Measurements from ENCODE around the gene ADARB2.

Gene ADARB2

GRCh38 chr10:1661416-1661815 lies 75.9 kb downstream of the ADARB2 start:
- DNase-seq = no peak

GRCh38 chr10:1660815-1661214 lies 76.5 kb downstream of the ADARB2 start:
- DNase-seq = no peak

GRCh38 chr10:1660386-1660785 lies 76.9 kb downstream of the ADARB2 start:
- no peak for DNase-seq

- DNase-seq = no peak
Observed at GRCh38 chr10:1659221-1659791, 78.0 kb downstream of the ADARB2 start.

GRCh38 chr10:1658658-1659057 lies 78.7 kb downstream of the ADARB2 start:
- no peak for DNase-seq

- DNase-seq = no peak
Observed at GRCh38 chr10:1657479-1657878, 79.8 kb downstream of the ADARB2 start.

GRCh38 chr10:1655367-1655766 lies 82.0 kb downstream of the ADARB2 start:
- no peak for DNase-seq

GRCh38 chr10:1654811-1655356 lies 82.4 kb downstream of the ADARB2 start:
- no peak for DNase-seq

GRCh38 chr10:1654247-1654646 lies 83.1 kb downstream of the ADARB2 start:
- DNase-seq = no peak

- no peak for DNase-seq
Observed at GRCh38 chr10:1653321-1653720, 84.0 kb downstream of the ADARB2 start.

- DNase-seq = no peak
Observed at GRCh38 chr10:1652151-1652550, 85.2 kb downstream of the ADARB2 start.

GRCh38 chr10:1651270-1651966 lies 85.9 kb downstream of the ADARB2 start:
- no peak for DNase-seq

- DNase-seq = no peak
Observed at GRCh38 chr10:1650542-1651269, 86.6 kb downstream of the ADARB2 start.

GRCh38 chr10:1648648-1649047 lies 88.7 kb downstream of the ADARB2 start:
- DNase-seq = no peak

- DNase-seq = no peak
Observed at GRCh38 chr10:1646332-1646731, 91.0 kb downstream of the ADARB2 start.

GRCh38 chr10:1645896-1646295 lies 91.4 kb downstream of the ADARB2 start:
- no peak for DNase-seq

GRCh38 chr10:1644191-1644711 lies 93.1 kb downstream of the ADARB2 start:
- DNase-seq = no peak

GRCh38 chr10:1643908-1644179 lies 93.5 kb downstream of the ADARB2 start:
- no peak for DNase-seq

GRCh38 chr10:1643161-1643907 lies 94.0 kb downstream of the ADARB2 start:
- no peak for DNase-seq

- no peak for DNase-seq
Observed at GRCh38 chr10:1642600-1643160, 94.6 kb downstream of the ADARB2 start.

- DNase-seq = no peak
Observed at GRCh38 chr10:1641402-1641801, 95.9 kb downstream of the ADARB2 start.

GRCh38 chr10:1638889-1639419 lies 98.4 kb downstream of the ADARB2 start:
- no peak for DNase-seq

- DNase-seq = no peak
Observed at GRCh38 chr10:1635340-1635739, 102.0 kb downstream of the ADARB2 start.
